Stimulated activated CD8-positive, alpha-beta memory T cell treated with anti-CD3 and anti-CD28 coated beads, Interleukin-4, amount 100 ng/mL, for 4 hours (primary cell): ENCODE data around the gene ZNG1C.
"Not testable (repeated sequence)": the region's sequence is repeated elsewhere in the genome, so short reads cannot be mapped to it uniquely, and the experiment has no call there.

ENCODE experiments used
- DNase-seq, 2 donors: peaks; one replicate each; pipeline ENCODE4 v3.0.0-alpha.2; 2020; ENCODE audit warnings: low read depth in 2 of 2, low spot score in 1 of 2

The ZNG1C gene

DNA sequence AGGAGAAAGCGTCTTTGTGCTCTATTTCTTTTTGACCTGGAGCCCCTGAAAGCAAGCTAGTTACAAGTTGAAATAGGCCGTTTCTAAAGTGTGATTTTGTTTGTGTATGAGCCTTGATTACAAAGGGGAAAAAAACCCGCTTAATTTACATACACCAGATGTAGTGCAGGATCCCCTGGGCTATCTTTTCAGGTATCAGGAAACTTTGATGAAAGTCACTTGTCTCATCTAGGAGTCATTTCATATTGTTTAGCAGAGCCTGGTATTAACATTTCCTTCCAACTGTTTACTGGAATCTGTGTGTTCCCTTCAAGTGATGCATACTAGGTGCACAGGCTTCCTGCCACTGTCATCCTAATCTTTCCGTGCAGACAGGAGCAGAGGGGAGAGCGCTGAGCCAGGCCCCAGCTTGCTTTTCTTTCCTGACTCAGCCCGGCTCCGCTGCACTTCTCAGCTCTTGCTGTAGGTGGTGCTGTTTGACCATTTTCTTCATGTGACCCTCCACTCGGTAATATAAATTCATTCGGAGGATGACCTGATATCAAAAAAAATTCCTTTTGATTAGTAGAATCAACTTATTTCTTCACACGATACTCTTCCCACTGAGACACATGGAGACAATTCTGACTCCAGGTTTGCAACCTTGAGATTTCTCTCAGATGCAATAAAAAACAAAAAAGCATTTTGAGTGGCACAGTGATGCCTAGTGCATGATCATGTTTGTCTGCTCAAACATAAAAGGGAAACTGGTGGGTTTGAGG, 100.7 kb downstream of the ZNG1C start:
- DNase-seq = not testable (repeated sequence)

DNA sequence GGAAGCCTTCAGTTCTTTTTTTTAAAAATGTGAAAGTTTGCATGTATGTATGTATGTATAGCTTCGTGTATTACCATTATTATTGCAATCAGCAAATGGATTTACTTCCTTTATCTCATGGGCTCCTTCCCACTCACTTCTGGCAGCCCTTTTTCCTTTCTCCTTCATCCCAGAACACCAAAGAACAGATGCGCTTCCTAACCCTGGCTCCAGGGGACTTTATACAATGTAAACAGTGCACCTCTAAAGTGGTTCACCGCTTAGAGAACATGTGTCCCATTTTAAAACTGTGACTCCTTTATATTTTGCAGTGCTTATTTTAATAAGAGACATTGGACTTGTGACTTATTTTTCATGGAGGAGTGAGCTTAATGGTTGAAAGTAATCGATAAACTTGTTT, 101.5 kb downstream of the ZNG1C start:
- not testable (repeated sequence) for DNase-seq

DNA sequence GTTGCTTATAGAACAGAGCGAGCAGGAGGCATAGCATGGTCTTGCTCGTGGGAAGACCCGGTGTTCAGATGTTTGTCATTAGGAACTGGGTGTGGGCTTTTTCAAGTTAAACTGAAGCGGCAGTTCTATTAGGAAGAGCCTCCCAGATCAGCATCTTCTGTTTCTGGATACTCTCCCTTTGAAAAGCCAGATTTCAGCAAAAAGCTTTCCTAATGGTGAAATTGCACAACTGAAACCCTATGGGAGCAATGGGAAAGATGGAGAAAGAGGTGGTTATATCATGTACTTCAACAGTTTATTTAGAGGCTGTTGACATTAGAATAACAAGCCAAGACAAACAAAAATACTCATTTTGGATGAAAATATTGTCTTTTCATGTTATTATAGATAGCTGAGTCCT, 102.2 kb downstream of the ZNG1C start:
- not testable (repeated sequence) for DNase-seq
